NK-92 (cell line): ENCODE data around the gene C3.

ENCODE experiments used
- DNase-seq: peaks from one replicate; lab custom pipeline; 2025; ENCODE audit not compliant: unreplicated experiment; lab: John Stamatoyannopoulos, UW

Gene C3

DNA sequence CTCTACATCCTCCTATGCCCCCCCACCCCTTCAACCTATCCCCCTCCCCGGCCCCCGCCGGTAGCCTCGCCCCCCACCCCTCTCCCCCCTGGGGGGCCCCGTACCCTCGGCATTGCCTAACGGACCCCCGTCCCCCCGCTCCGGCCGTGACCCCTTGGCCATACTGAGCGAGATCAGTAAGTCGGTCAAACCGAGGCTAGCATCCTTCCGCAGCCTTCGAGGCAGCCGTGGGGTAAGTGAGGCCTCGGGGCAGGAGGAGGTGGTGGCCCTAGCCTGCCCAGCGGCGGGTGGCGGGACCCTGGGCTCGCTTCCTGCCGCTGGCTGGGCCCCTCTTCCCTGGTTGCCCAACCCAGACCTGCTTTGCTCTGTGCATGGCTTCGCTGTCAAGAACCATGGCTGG is 25.5 kb upstream of the C3 start:
- no peak for DNase-seq

DNA sequence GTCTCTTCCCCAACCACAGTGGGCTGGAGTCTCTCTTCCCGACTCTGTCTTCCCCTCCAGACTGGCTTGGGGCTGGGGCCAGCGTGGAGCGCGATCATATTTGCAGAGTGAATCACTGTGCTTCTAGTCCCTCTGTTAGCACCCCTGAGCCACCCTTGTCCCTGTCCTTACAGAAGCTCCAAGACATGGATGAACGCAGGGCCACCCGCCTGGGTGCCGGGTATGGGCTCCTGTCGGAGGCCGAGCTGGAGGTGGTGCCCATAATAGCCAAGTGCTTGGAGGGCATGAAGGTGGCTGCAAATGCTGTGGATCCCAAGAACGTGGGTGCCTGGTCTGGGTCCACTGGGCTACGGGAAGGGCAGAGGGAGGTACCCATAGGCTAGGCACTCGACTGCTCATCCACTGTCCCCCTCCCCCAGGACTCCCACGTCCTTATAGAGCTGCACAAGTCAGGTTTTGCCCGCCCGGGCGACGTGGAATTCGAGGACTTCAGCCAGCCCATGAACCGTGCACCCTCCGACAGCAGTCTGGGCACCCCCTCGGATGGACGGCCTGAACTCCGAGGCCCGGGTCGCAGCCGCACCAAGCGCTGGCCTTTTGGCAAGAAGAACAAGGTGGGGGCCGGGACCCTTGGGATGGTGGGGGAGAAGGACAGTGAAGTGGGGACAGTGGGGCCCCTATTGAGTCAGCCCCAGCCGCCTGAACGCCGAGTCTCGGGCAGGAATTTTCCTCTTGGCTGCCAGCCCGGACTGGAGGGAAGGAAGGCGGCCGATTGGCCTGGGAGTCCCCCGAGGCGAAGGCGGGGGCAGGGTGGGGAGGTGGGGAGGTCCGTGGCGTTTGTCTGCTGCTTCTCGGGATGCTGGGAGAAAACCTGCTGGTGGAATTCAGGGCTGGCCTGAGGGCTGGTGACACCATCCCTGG is 24.2 kb upstream of the C3 start:
- DNase-seq, result no peak

DNA sequence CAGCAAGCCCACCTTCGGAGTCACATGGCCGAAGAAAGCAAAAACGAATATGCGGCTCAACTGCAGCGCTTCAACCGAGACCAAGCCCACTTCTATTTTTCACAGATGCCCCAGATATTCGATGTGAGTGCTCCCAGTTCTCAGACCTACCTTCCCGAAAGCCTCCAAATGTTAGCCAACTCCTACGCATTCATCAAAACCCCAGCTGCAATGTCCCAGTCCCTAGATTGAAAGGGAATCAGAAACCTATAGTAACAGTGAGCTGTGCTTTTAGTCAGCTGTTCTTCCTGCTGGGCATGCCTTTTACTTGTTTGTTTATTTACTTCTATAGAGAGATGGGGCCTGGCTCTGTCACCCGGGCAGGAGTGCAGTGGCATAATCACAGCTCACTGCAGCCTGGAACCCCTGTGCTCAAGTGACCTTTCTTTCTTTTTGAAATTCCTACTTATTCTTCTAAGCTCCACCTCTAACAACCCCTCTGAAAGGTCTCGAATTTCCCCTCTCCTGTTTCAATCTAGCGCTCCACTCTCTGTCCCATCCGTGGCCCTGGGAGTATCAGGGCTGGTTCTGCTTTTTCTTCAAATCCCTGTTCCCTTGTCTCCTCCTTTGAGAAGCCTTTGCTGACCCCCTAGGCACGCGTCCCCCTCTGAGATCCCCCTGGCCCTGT is 23.4 kb upstream of the C3 start:
- no peak for DNase-seq

DNA sequence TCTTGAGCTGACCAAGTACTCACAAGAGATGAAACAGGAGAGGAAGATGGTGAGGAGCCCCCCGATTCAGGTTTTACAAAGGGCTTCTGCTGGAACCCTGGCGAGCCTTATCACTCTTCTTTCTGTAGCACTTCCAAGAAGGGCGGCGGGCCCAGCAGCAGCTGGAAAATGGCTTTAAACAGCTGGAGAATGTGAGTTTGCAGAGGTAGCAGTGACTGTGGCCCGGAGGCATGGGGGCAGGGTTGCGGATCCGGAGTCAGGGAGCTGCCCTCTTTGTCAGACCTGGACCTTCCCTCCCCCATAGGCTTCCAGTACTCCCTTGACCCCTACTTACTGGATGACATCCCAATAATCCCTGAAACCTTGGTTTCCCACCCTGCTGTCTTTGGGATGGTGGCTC is 22.6 kb upstream of the C3 start:
- no peak for DNase-seq

DNA sequence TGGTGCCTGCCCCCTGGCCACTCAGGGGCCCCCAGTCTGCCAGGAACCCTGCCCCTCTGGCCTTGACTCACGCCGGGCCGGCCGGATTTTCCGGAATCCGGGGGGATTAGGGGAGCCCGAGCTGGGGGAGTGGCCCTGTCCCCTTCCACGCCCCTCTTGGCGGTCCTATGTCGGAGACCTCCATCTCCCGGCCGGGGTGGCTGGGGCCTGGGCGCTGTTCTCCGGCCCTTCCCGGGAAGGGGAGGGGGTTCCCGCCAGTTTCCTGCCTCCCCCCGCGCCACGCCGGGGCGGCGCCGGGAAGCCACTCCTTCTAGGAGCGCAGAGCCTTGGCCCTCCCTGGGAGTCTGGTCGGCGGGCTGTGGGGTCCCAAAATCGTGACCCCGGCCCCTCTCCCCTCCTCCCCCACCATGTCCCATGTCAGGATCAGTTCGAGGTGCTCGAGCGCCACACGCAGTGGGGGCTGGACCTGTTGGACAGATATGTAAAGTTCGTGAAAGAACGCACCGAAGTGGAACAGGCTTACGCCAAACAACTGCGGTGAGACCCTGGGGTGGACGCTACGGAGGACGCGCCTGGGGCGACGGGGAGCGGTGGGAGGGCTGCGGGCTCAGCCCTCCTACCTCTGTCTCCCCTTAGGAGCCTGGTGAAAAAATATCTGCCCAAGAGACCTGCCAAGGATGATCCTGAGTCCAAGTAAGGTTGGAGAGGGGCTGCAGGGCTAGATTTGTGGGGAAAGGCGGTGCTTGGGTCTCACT is 20.3 kb upstream of the C3 start:
- no peak for DNase-seq

DNA sequence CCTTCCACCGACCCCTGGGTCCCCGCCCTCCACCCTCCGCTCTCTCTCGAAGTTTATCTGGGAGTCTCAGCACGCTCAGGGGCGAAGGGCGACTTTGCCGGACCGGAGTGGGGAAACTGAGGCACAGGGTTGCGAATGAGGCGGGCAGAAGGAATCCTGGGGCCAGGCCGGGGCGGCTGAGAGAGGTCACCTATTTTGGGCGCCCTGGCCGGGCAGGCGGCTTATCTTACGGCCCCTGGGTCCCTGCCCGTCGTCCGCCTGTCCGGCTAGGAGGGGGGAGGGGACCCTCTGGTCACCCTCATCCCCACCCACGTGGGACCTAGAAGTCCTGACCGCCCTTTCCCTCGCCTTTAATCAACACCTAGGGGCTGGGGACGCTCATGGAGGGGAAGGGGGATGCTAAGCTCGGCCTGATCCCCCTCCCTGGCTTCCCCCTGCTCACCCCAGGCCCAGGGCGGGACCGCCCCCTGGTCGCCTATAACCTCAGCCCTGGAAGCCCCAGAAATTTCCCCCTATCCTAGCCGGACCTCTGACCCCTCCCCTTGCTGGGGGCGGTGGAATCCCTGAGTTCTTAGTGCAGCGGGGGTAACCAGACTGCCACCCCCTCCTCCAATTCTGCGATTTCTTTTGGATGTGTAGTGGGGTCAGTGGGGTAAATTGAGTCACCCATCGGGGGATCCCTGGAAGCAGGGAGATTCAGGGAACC is 19.6 kb upstream of the C3 start:
- no peak for DNase-seq

DNA sequence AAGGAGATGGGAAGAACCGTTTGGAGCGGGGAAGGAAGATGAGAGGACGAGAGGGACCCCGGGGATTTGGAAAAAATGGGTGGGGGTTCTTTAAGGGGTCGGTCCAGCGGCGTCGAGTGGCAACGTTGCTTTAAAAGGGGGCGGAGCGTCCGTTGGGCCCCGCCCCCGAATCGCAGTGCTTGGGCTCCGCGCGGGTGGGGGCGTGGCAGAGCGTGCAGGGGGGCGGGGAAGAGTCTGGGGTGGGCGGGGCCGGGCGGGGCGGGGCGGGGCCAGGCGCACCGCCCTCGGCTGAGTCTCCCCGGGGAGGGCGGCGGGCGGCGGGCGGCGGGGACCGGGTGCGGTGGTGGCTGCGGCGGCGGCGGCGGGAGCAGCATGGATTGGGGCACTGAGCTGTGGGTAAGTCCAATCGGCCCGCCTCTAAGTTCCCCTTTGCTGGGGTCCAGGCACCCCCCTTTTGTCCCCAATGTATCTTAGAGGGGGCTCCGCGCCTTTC is 19.0 kb upstream of the C3 start, which contains the start of gene TRIP10:
Gene TRIP10 (plus strand): TSS at position 291 of the 493 bp plus-strand sequence. CDS start 82 bp downstream, at position 373.
- no peak for DNase-seq

DNA sequence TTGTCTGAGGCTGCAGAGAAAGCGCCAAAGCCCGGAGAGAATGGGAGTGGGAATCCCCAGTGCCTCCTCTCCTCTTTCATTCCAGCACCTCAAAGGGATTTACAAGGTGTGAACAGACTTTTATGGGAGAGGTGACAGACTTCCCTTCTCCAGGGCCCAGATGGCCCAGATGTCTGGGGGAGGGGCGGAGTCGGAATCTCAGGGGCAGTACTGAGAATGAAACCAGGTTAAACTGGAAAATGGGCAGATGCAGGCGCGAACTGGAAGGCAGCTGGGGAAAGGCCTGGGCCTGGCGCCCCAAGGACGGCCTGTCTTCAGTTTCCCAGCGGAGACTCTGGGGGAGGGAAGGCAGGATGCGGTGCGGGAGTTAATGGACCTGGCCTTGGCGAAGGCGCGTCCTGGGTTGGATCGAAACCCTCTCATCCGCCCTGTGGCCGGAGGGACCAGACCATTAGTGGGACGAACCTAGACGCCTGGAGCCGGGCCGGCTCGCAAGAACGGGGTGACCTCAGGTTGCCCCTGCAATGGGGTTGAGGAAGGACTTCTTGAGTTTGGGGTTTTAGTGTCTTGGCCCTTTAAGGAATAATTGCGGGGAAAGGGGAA is 18.4 kb upstream of the C3 start:
- no peak for DNase-seq

DNA sequence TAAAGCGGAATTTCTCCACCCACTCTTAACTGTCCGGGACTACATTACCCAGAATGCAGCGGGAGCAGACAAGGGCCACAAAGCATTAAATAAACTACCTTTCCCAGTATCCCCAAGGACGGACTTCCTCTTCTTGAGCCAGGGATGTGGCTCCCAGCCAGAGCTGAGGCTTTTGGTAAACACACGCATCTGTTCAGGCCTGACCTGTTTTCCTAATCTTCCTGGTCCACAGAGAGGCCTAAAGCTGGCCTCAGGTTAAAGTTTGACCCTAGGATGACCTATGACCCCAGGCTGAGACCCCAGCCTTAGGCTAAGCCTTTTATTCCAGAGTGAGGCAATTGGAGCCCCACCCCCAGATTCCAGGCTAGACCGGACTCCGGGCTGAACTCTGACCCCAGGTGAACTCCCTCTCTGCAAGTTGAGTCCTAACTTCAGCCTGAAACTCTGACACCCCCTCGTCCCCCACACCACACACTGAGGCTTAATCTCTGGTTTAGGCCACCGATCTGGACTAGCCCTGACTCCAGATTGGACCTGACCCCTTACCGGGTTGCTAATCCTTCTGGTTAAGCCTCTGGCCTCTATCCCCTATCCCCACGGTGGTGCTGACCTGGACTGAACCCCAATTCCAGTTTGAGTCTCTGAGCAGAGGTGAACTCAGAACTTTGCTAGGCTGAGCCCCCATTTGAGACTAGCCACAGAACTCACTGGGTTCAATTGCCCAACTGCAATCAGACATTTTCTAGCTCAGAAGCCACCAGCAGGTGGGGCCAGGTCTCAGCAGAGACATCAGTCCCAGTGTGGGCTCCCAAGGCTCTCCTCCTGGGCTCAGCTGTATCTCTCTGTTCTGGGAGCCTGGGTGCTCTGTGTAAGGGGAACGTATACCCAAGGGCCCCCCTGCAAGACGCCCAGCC is 17.7 kb upstream of the C3 start:
- no peak for DNase-seq

DNA sequence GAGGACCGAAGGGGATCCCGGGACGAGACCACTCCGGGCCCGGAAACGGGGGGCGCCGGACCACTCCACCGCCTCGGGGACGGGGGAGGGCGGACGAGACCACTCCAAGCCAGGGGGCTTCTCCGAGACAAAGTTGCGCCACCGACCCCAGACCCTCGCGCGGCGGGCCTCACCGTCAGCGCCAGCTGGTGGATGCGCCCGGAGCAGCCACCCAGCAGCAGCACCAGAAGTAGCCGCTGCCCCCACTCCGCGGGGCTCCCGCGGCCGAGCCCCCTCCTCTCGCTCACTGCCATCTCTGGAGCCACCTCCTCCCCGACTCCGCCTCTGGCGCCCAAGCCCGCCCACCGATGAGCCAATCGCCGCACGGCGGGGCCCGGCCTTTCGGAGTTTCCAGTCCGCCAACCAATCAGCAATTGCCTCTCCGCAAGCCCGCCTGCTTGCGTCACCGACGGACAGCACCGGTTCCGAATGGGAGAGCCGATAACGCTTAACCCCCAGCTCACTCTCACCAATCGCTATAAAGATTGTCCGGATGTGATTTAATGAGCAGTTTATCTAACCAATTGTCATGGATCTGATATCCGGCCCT is 16.9 kb upstream of the C3 start, which contains the start of gene GPR108:
Gene GPR108 (minus strand): TSS at position 297 of the 589 bp plus-strand sequence. CDS start 4 bp downstream, at position 293.
- peak; percentile 92 for DNase-seq

DNA sequence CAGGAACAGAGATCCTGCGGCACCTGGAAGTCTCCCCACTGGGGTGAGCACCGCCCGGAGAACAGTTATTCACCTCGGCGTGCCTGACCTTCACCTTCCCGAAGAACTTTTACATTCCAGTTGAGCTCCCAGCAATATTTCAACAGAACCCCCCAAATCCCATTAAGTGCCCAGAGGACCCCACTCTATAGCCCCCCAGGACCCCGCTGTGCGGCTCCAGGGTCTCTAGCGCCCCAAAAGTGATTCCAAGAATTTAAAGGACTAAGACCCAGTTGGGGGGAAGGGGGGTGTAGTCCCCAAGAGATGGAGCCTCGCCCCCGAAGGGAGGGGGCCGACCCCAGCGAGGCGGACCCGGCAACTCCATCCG is 16.4 kb upstream of the C3 start:
- no peak for DNase-seq

DNA sequence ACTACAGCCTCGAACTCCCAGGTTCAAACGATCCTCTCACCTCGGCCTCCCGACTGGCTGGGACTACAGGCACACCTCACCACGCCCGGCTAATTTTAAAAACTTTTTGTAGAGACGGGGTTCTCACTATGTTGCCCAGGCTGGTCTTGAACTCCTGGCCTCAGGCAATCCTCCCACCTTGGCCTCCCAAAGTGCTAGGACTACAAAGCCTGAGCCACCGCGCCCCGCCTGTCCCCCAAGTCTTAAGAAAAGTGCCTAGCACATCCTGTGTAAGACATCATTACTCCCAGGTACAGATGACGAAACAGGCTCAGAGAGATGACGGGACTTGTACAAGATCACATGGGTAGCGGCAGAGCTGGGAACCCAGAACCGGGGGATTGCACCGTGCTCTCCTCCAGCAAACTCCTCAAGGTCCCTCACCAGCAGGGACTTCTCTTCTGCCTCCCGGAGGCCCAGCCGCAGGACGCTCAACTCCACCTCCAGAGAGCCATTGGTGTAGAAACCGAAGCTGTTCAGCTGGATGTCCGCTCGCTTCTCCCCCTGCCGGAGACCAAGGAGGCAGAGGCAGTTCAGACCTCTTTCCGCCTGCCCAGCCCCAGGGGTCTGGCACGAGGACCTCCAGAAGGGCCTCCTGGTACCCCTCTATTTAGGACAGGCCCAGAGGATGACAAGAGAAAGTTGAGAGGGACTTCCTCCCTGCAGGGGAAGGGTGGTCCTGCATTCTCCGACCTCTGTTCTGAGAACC is 15.9 kb upstream of the C3 start:
- no peak for DNase-seq

DNA sequence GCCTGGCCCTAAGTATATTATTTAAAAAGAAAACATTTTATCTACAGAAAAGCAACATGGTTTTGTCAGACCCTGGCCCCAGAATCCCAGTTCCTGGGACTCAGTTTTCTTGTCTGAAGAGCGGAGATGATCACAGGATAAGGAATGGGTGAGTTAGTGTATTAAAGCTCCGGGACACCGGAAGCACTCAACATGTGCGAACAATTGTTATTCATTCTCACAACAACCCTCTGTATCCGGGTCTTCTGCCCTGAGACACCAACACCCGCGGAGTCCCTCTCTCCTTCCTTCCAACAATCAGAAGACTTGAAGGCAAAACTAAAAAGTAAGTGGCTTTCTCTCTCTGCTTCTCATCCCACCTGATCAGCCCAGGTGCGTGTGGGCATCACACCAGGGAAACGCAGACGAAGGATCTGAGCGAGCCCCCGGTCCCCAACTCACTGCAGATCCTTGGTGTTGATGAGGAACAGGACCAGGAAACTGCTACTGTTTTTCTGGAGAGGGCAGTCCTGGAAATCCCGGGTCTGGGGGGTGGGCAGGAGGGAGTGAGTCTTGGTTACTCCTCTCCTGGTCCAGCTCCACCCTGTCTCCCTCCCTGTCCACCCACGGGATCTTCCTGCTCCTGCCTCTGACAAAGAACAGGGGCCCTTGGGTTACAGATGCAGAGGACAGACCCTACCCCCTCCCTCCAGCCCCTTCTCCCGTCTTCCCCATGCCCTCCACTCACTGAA is 14.9 kb upstream of the C3 start:
- no peak for DNase-seq

DNA sequence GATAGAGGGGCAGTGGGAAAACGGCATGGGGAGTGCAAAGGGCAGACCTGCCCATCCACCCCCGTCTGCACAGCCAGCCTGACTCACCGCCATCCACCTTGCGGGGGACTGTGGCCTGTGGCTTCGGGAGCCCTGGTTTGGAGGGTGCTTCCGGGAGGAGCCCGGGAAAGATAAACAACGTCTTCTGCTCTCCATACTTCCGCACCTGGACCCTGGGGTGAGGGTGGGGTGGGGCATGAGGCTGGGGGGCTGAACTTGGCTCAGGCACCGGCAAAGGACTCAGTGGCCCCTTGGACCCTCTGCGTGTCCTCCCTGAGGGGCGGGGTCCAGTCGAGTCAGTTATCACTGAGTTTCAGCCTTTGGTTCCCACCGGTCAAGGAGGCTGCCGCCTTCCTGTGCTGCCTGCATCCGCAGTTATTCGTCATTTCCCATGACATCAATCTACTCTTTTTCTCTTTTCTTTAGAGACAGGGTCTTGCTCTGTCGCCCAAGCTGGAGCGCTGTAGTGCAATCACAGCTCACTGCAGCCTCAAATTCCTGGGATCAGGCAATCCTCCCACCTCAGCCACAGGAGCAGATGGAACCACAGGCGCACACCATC is 13.7 kb upstream of the C3 start:
- no peak for DNase-seq

DNA sequence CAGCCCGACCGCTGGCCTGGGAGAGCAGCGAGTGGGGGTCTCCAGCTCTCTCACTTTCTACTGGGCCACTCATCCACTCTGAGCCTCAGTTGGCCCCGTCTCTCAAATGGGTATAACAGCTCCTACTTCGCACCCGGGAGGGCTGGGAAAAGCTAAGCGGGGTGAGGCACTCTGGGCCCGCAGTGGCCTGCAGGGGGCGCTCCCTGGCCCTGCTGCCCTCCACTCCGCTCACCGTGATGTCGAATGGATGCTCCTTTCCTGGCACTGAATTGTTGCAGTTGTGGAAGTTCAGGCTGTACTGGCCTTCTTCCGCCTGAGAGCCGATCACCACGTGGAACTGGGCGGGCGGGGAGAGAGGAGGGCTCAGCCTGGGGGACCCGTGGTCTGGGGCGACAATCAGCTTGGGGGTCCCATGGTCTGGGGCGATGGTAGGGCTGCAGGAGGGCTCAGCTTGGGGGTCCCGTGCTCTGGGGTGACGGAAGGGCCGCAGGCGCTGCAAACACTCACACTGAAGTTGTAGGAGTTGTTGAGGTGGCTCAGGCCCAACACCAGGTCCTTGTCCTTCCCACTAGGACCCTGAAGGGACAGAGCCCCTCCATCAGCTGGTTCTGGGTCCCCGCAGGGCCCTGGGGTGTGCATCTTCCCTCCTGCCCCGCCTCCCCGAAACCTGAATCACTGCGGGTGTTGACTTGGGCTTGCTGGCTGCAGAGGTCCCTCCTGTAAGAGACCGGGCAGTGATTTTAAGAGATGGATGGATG is 13.1 kb upstream of the C3 start:
- no peak for DNase-seq

DNA sequence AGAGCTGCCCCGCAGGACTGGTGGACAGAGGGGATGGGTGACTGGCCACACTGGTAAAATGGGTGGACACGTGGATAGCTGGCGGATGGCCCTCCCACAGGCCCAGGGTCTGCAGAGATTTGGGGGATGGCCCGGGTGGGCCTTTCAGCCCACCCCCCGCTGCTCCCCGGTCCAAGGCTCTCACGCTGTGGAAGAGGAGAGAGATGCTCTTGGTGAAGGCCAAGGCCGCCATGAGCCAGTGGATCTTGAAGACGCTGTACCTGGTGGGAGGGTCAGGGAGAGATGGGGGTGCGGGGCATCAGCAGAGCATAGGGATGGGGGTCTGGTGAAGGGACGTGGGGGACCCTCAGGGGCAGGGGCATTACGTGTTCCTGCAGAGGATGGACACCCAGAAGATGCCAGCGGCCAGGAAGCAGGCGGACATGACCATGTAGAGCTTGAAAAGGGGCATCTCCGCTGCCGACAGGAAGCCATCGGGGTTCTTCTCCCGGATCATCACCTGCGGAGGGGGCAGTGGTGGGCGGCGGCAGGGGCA is 12.4 kb upstream of the C3 start:
- no peak for DNase-seq
